ENCODE results near the gene STIM2. TPM values are rescaled to one million over a fixed set of nuclear protein-coding genes. Genes with fewer than 3 reads are reported as not detected.

Gene STIM2
- total and polyA plus RNA-seq, 9 of the 15 experiments (the other 6 are each of a cell fraction or from before 2014, with no cell fraction given): 7.2 to 26.8 (median 15.4) TPM

DNA sequence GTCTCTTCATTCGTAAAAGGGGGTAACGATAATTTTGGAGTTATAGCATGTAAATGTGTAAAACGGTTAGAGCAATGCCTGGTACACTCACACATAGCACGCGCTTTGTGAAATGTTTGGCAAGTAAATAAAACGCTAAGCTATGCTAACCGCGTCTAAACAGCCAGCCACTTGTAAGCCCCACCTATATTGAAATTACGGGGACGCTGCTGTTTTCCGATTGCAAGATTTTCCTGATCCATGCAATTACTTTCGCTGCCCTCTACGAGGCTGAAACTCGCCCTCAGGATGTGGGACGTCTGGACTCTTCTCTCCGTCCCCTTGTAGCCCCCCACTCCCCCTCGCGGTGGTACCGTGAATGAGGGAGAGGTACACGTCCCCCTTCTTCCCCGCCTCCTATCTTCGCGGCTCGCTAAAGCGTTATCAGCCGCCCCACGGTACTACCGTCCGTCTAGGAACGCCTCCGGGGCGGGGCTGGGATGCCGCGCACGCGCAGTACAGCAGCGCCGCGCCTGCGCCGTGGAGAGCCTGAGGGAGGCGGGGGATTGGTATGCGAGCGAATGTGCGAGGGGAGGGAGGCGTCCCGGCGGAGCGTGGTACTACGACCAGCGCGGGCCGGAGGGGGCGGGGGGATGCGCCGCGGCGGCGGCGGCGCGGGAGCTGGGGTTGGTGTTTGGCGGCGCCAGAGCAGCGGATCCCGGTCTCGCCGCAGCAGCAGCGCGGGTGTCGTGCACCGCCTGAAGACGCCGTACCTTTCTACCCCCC is at the start of gene STIM2 (continued):
- TF ChIP-seq NKRF (IDR thresholded peaks at IDR 0.05; ENCODE audit: borderline replicate concordance) (no peak), STAT5A (IDR thresholded peaks at IDR 0.05; ENCODE audit: borderline replicate concordance, low read length) (peak; percentile 9; the same call in 1 of the 2 replicates), E2F1 (CRISPR knock-in tag; IDR thresholded peaks at IDR 0.05) (no peak), CBX2 (IDR thresholded peaks at IDR 0.05; ENCODE audit: insufficient read depth, low read length, poor library complexity, severe bottlenecking) (no peak), RBM34 (IDR thresholded peaks at IDR 0.05; ENCODE audit: borderline replicate concordance, insufficient read depth, low read length) (no peak), SRSF9 (IDR thresholded peaks at IDR 0.05; ENCODE audit: borderline replicate concordance, low read depth, low read length) (no peak), EHMT2 (IDR thresholded peaks at IDR 0.05) (no peak), RBM15 (IDR thresholded peaks at IDR 0.05; ENCODE audit: insufficient read depth, low read length) (no peak), ERF (CRISPR knock-in tag; IDR thresholded peaks at IDR 0.05) (peak; percentile 69; the same call in 1 of the 2 replicates), PHF8 (IDR thresholded peaks at IDR 0.05; ENCODE audit: borderline replicate concordance, low read length) (peak; percentile 65; the same call in 1 of the 2 replicates), ZZZ3 (IDR thresholded peaks at IDR 0.05) (no peak), TEAD1 (CRISPR knock-in tag; IDR thresholded peaks at IDR 0.05) (peak in 1 of 2 experiments; percentile 80; a peak in 2 of 4 replicates), HMG20A (CRISPR knock-in tag; conservative IDR thresholded peaks at IDR 0.05) (no peak), ZNF280B (CRISPR knock-in tag; IDR thresholded peaks at IDR 0.05) (no peak), BACH1 (tag; IDR thresholded peaks at IDR 0.05) (no peak), CREM (IDR thresholded peaks at IDR 0.05; ENCODE audit: low read depth) (peak; percentile 72), LCOR (CRISPR knock-in tag; IDR thresholded peaks at IDR 0.05) (peak; percentile 42; the same call in 1 of the 2 replicates)
- TF ChIP-seq, protein P1, sequence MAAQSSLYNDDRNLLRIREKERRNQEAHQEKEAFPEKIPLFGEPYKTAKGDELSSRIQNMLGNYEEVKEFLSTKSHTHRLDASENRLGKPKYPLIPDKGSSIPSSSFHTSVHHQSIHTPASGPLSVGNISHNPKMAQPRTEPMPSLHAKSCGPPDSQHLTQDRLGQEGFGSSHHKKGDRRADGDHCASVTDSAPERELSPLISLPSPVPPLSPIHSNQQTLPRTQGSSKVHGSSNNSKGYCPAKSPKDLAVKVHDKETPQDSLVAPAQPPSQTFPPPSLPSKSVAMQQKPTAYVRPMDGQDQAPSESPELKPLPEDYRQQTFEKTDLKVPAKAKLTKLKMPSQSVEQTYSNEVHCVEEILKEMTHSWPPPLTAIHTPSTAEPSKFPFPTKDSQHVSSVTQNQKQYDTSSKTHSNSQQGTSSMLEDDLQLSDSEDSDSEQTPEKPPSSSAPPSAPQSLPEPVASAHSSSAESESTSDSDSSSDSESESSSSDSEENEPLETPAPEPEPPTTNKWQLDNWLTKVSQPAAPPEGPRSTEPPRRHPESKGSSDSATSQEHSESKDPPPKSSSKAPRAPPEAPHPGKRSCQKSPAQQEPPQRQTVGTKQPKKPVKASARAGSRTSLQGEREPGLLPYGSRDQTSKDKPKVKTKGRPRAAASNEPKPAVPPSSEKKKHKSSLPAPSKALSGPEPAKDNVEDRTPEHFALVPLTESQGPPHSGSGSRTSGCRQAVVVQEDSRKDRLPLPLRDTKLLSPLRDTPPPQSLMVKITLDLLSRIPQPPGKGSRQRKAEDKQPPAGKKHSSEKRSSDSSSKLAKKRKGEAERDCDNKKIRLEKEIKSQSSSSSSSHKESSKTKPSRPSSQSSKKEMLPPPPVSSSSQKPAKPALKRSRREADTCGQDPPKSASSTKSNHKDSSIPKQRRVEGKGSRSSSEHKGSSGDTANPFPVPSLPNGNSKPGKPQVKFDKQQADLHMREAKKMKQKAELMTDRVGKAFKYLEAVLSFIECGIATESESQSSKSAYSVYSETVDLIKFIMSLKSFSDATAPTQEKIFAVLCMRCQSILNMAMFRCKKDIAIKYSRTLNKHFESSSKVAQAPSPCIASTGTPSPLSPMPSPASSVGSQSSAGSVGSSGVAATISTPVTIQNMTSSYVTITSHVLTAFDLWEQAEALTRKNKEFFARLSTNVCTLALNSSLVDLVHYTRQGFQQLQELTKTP (IDR thresholded peaks at IDR 0.05; ENCODE audit: low read depth in 1 of 2, partially characterized antibody in 2 of 2): peak in 1 of 2 experiments; percentile 39

Data from K562 (cell line).